OCI-LY3 (cell line): ENCODE data around the gene KCNJ12.
"Not testable (repeated sequence)": the region's sequence is repeated elsewhere in the genome, so short reads cannot be mapped to it uniquely, and the experiment has no call there.

Experiments
- EZH2phosphoT487 ChIP-seq: fragments of 200-600 bp; shearing (Covaris generic); IDR thresholded peaks from 2 replicates; pipeline ENCODE4 v1.6.1; 2018; ENCODE audit warnings: antibody characterized with exemption, mixed run types, low read depth
- TF ChIP-seq, protein P1 (sequence below): fragments of 200-600, 300-600 bp; sonication (generic); IDR thresholded peaks from 2 replicates; pipeline ENCODE4 v1.5.1; 2014; ENCODE audit warnings: antibody characterized with exemption, low read length, low read depth

- TF ChIP-seq, protein P1, sequence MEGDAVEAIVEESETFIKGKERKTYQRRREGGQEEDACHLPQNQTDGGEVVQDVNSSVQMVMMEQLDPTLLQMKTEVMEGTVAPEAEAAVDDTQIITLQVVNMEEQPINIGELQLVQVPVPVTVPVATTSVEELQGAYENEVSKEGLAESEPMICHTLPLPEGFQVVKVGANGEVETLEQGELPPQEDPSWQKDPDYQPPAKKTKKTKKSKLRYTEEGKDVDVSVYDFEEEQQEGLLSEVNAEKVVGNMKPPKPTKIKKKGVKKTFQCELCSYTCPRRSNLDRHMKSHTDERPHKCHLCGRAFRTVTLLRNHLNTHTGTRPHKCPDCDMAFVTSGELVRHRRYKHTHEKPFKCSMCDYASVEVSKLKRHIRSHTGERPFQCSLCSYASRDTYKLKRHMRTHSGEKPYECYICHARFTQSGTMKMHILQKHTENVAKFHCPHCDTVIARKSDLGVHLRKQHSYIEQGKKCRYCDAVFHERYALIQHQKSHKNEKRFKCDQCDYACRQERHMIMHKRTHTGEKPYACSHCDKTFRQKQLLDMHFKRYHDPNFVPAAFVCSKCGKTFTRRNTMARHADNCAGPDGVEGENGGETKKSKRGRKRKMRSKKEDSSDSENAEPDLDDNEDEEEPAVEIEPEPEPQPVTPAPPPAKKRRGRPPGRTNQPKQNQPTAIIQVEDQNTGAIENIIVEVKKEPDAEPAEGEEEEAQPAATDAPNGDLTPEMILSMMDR, result not testable (repeated sequence)
- TF ChIP-seq EZH2phosphoT487, result not testable (repeated sequence)
Measured at GRCh38 chr17:21336541-21337294, 39.4 kb upstream of the KCNJ12 start.
